HFF-Myc (cell line): ENCODE results near the gene ENTHD1.

Source experiments
- DNase-seq: peaks from one replicate; pipeline ENCODE4 v3.0.0-alpha.2; 2011; ENCODE audit warnings: low read depth; ENCODE audit errors: extremely low read depth
- H3K4me3 ChIP-seq: replicated peaks from 2 replicates; pipeline ENCODE4 v1.5.1; 2011; ENCODE audit warnings: low read depth, mild to moderate bottlenecking, control low read depth, low read length
- TF ChIP-seq, protein P1 (sequence below): IDR thresholded peaks from 2 replicates; pipeline ENCODE4 v1.5.1; 2012; ENCODE audit warnings: mild to moderate bottlenecking, low read depth, low read length, control low read depth; ENCODE audit errors: missing control alignments

The ENTHD1 gene

DNA sequence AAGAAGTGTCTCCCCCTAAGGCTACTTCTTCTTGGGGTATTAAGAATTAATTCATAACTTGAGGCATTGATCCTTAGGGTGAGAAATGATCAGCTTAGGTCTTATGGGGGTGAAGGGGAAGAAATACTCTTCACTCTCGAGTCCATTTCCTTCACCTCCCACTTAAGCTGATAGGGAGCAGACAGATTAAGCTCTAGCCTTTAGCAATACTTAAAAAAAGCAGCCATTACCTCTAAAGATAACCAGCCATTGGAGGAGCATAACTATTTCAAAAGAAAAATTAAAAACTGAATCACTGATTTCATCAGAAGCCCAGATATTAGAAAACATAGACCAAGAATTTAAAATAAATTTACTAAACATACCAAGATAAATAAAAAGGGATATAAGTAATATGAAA, 60.5 kb downstream of the ENTHD1 start:
- TF ChIP-seq, protein P1, sequence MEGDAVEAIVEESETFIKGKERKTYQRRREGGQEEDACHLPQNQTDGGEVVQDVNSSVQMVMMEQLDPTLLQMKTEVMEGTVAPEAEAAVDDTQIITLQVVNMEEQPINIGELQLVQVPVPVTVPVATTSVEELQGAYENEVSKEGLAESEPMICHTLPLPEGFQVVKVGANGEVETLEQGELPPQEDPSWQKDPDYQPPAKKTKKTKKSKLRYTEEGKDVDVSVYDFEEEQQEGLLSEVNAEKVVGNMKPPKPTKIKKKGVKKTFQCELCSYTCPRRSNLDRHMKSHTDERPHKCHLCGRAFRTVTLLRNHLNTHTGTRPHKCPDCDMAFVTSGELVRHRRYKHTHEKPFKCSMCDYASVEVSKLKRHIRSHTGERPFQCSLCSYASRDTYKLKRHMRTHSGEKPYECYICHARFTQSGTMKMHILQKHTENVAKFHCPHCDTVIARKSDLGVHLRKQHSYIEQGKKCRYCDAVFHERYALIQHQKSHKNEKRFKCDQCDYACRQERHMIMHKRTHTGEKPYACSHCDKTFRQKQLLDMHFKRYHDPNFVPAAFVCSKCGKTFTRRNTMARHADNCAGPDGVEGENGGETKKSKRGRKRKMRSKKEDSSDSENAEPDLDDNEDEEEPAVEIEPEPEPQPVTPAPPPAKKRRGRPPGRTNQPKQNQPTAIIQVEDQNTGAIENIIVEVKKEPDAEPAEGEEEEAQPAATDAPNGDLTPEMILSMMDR: no peak
- H3K4me3 ChIP-seq: no peak overlapping the region
- DNase-seq: no peak

DNA sequence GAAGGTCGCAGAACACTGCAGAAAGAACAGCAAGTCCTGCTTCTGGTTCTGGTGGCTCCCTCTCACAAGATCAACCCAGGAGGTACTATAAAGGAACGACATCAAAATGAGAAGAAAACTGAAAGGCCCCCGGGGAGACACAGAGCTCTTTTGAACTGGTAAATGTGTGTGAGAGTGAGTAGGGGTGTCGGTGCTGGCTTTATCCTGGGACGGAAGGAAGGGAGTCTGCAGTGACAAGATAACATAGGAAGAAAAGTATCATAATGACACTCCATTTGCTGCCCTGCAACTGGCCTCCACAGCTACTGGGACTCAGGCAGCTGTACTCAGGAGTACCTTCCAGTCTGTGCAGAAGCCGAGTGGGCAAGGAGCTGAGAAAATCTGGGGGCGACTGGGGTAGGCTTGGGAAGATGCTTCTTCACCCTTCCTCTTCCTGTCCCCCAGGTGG, 60.9 kb downstream of the ENTHD1 start:
- no peak overlapping the region for H3K4me3 ChIP-seq
- no peak for DNase-seq
- TF ChIP-seq, protein P1: no peak

DNA sequence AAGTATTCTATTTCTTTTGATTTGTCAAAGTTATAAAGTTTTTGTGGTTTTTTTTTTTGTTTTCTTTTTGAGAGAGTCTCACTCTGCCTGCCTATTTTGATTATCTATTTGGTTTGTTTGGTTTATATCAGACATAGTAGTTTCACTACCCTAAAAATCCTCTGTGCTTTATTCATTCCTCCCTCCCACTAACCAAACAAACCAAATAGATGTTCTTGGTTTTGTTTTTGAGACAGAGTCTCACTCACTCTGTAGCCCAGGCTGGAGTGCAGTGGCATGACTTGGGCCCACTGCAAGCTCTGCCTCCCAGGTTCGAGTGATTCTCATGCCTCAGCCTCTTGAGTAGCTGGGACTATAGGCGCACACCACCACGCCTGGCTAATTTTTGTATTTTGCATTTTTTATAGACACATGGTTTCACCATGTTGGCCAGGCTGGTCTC, 67.9 kb downstream of the ENTHD1 start:
- DNase-seq: no peak

DNA sequence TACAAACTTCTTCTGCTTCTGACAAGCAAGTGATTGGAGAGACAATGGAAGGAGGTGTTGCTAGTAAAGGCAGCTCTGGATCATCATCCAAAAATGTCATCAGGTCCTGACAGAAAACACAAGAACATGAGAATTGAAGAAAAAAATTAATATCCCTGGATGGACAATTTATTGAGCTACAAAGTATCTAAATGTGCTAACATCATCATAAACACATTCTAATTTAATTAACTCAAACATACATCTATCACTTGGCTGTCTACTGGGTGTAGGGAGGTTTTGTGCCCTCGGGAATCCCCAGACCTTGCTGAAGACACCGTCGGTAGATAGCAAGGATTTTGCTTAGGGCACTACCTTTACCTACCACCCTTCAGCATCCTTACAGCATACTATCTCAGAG, 72.6 kb downstream of the ENTHD1 start:
- no peak for DNase-seq
- H3K4me3 ChIP-seq: no peak overlapping the region
- TF ChIP-seq, protein P1: no peak

More for the DNA sequence above, 67.9 kb downstream of the ENTHD1 start:
- no peak overlapping the region for H3K4me3 ChIP-seq
- TF ChIP-seq, protein P1: no peak

DNA sequence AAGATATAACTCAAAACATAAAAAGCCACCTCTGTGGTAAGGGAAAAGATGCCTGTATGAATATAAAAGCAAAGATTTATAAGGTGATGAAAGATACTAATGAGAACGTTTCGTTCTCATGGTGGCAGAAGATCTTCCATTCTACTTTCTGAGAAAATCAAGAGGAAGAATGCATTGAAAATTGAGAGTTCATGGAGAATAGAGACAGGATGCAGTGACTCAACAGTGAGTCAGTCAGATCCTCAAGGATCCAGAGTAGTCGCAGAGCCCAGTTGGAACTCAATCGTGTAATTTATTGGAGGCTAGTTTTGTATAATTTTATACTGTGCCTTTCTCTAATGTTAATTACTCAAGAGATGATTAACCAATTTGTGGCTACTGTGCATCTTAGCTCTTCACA, 73.3 kb downstream of the ENTHD1 start:
- peak; percentile 48 for DNase-seq
- TF ChIP-seq, protein P1: no peak
- H3K4me3 ChIP-seq: no peak overlapping the region

DNA sequence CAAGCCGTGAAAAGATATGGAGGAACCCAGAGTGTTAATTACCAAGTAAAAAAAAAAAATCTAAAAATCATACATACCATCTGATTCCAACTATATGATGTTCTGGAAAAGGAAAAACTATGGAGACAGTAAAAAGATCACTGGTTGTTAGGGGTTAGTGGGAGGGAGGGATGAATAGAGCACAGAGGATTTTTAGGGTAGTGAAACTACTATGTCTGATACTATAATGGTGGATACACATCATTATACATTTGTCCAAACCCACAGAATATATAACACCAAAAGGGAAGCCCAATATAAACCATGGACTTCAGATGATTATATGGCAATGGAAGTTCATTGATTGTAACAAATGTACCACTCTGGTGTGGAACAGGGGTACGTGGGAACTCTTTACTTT, 74.1 kb downstream of the ENTHD1 start:
- DNase-seq: no peak
- TF ChIP-seq, protein P1: no peak
- no peak overlapping the region for H3K4me3 ChIP-seq

DNA sequence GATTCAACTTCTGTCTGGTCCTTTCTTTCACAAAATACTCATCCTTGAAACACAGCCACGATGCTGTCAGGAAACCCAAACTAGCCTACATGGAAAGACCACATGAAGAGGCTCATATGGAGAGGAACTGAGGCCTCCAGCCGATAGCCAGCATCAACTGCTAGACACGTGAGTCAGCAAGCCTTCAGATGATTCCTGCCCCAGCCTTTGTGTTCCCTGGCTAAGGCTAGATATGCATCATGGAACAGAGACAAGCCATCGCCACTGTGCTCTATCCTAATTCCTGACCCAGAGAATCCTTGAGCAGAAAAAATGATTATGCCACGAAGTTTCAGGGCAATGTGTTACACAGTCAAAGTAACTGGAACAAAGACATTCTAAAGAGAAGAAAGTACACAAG, 75.5 kb downstream of the ENTHD1 start:
- TF ChIP-seq, protein P1: no peak
- no peak for DNase-seq
- H3K4me3 ChIP-seq: no peak overlapping the region
